ENCODE data around the gene HSPA1L.

The HSPA1L gene

DNA sequence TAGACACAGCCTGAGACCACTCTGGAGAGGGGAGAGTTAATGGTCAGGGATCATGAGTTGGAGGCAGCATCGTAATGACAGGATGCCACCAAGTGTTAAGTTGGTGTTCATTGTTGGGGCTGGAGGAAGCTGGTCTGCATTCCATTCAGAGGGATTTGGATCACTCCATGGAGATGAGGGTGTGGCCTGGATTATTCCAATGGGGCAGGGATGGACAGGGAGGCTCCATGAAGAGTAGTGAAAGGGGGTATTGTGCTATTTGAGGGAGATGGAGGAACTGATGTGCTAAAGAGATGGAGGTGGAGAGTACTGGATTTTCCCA is 51.5 kb downstream of the HSPA1L start:
- DNase-seq: no peak

DNA sequence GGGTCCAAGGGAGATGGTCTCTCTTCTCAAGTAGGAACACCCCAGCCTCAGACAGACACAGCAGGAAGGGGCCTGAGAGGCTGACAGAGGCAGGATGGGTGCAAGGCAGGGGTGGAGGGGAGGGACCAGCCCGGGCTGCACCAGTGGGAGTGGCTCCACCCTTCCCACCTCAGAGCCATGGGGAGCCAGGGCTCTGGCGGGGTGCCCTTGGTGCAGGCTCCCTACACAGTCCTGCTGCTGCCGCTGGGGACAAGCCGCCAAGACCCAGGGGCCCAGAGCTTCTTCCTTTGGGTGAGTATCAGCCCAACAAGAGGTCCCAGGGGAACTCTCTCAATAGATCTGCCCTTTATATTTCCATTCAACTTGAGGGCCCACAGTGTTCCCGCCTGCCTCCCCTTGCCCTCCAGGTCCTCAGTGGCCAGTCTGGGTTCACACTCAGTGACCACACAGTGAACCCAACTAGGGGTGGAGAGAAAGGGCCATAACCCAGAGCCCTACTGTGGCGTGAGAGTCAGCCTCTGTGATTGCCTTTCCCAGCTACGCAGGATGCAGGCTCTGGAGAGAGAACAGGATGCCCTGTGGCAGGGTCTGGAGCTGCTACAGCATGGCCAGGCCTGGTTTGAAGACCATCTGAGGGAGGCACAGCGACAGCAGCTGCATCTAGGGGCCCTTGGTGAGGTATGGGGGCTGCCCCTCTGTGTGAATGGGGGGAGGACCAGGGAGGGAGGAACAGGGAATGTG is 52.0 kb downstream of the HSPA1L start:
- no peak for DNase-seq

GRCh38 chr6:31762356-31762755 is 52.7 kb downstream of the HSPA1L start, which contains the start of gene SAPCD1:
Gene SAPCD1 (plus strand): TSS chr6:31762656. CDS start chr6:31763055, 399 bp downstream.
- DNase-seq: no peak

GRCh38 chr6:31761343-31761742 is 53.7 kb downstream of the HSPA1L start:
- no peak for DNase-seq

- no peak for DNase-seq
Observed at GRCh38 chr6:31760790-31761189, 54.3 kb downstream of the HSPA1L start.

Measured in DMS79 treated with DMSO at 0.1 percent for 48 hours (cell line).